Cardiac muscle cell (in vitro differentiated cells and primary cell): ENCODE results near the gene BMAL1. TPM values are rescaled to one million over a fixed set of nuclear protein-coding genes. Genes with fewer than 3 reads are reported as not detected.

Experiments used
- DNase-seq, 2 donors: peaks; one replicate each; pipeline versions ENCODE4 v3.0.0 to v3.0.0-alpha.2; 2010 to 2017; ENCODE audit warnings: low read depth in 1 of 2, low spot score in 1 of 2
- H3K27ac ChIP-seq: fragments of 200-600 bp; sonication (generic); 2 replicates; pipeline ENCODE4 v1.5.1; 2016
- H3K27me3 ChIP-seq: fragments of 200-600 bp; sonication (generic); 2 replicates; pipeline ENCODE4 v1.6.0; 2016; ENCODE audit warnings: control low read depth
- H3K36me3 ChIP-seq: fragments of 200-600 bp; sonication (generic); 2 replicates; pipeline ENCODE4 v1.5.1; 2016; ENCODE audit warnings: control low read depth
- H3K4me1 ChIP-seq: fragments of 200-600 bp; sonication (generic); 2 replicates; pipeline ENCODE4 v1.8.1; 2017; ENCODE audit warnings: low read depth, mild to moderate bottlenecking, mixed run types
- H3K4me3 ChIP-seq: fragments of 200-600 bp; sonication (generic); 2 replicates; pipeline ENCODE4 v1.5.1; 2016; ENCODE audit warnings: mild to moderate bottlenecking
- H3K9me3 ChIP-seq: fragments of 200-600 bp; sonication (generic); 2 replicates; pipeline ENCODE4 v1.5.1; 2017; ENCODE audit warnings: low read depth, mild to moderate bottlenecking, control low read depth
- polyA plus RNA-seq: library from polyadenylated mRNA; unstranded; fragments of >200 nt; fragmentation: Nextera tagmentation; extraction: Ambion mirVana; gene quantifications from 2 replicates; pipeline ENCODE4 v1.2.1, GENCODE V29; 2016
- total RNA-seq: library from RNA; depleted of rRNA; stranded (reverse); fragments of >200 nt; gene quantifications from 2 replicates; pipeline ENCODE4 v1.2.3, GENCODE V29; 2016
- TF ChIP-seq, protein P1 (sequence below): IDR thresholded peaks from 2 replicates; pipeline ENCODE4 v1.5.1; 2012; ENCODE audit warnings: low read depth, mild to moderate bottlenecking, low read length

Gene BMAL1
- total and polyA plus RNA-seq, 2 experiments from 2014 or later = 3.9 to 12.4 TPM

- peak; percentile 97 to 99 for DNase-seq
- peaks cover 83% of the 10 kb centered on the region for H3K27me3 ChIP-seq
- H3K27ac ChIP-seq = peak overlapping the region; percentile 35
These were observed 490 bp upstream of the BMAL1 start for GRCh38 chr11:13276832-13277767.

DNA sequence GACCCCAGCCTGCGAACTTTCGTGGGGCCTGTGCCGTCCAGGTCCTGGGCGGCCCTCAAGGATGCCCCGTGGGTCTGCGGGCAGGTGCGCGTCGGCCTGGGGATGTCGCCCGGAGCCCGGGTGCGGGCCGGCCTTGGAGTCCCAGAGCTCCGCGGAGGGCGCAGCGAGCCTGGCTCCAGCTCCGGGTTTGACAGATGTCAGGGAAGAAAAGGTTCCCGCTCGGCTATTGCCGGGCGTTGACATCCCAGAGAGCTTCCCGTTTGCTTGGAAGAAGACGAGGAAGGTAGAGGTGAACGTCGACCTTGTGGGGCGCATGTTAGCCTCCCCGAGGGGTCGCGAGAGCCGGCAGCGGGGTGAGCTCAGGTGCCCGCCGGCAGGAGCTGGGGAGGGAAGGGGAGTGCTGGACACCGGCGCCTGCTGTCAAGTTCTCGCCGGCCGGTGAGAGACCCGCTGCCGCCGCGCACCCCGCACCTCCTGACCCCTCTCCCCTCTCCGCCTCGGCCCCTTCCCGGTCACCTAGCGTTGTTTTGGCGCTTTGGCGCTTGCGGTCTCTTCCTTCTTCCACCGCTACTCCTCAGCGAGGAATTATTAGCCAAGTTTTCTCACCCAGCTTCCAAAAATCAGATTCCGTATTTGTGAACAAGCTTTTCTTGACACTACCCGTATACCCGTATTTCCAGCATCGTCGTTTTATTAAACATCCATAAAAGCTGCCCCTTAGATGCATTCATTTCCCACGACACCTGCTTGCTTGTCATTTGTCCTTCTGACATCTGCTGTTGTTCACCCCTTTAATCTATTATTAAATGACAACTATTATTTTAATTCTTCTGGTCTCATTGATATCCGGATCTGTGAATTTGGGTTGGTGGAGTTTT is 1.3 kb downstream of the BMAL1 start:
- Histone ChIP-seq H3K27ac (no peak overlapping the region), H3K4me1 (peaks cover 5% of the 10 kb centered on the region), H3K4me3 (peak overlapping the region; percentile 83), H3K36me3 (no peaks in the 10 kb centered on the region), H3K9me3 (no peaks in the 10 kb centered on the region), H3K27me3 (peaks cover 72% of the 10 kb centered on the region)
- DNase-seq = peak in 1 of 2 donors; percentile 31
- TF ChIP-seq, protein P1, sequence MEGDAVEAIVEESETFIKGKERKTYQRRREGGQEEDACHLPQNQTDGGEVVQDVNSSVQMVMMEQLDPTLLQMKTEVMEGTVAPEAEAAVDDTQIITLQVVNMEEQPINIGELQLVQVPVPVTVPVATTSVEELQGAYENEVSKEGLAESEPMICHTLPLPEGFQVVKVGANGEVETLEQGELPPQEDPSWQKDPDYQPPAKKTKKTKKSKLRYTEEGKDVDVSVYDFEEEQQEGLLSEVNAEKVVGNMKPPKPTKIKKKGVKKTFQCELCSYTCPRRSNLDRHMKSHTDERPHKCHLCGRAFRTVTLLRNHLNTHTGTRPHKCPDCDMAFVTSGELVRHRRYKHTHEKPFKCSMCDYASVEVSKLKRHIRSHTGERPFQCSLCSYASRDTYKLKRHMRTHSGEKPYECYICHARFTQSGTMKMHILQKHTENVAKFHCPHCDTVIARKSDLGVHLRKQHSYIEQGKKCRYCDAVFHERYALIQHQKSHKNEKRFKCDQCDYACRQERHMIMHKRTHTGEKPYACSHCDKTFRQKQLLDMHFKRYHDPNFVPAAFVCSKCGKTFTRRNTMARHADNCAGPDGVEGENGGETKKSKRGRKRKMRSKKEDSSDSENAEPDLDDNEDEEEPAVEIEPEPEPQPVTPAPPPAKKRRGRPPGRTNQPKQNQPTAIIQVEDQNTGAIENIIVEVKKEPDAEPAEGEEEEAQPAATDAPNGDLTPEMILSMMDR = no peak

More at GRCh38 chr11:13276832-13277767, 490 bp upstream of the BMAL1 start:
- TF ChIP-seq, protein P1 = no peak
- Histone ChIP-seq H3K36me3 (no peaks in the 10 kb centered on the region), H3K9me3 (no peaks in the 10 kb centered on the region), H3K4me3 (peak overlapping the region; percentile 83), H3K4me1 (peaks cover 5% of the 10 kb centered on the region)

DNA sequence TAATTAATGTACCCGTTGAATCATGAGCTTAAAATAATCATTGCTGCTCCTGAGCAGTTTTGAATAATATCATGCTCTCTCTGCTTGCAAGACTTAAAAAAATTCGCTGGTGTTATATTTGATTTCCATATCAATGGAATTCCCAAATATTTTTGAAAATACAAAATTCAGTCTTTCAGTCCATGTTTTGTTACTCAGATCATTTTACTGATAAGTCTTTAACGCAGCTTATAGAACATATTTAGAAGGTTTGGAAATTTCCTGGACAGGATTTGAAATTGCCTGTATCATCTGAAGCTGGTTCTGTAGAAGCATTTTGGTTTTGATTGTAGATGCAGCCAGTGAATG is 1.9 kb downstream of the BMAL1 start:
- no peak overlapping the region for H3K4me3 ChIP-seq

GRCh38 chr11:13280092-13280722 is 2.6 kb downstream of the BMAL1 start:
- Histone ChIP-seq H3K27ac (no peak overlapping the region), H3K27me3 (peaks cover 58% of the 10 kb centered on the region), H3K36me3 (no peaks in the 10 kb centered on the region), H3K4me3 (no peak overlapping the region), H3K9me3 (no peaks in the 10 kb centered on the region), H3K4me1 (peaks cover 5% of the 10 kb centered on the region)
- TF ChIP-seq, protein P1 = no peak
- no peak for DNase-seq

More for the DNA sequence above, 1.9 kb downstream of the BMAL1 start:
- DNase-seq = no peak
- Histone ChIP-seq H3K4me1 (peaks cover 5% of the 10 kb centered on the region), H3K27ac (no peak overlapping the region), H3K36me3 (no peaks in the 10 kb centered on the region), H3K27me3 (peaks cover 66% of the 10 kb centered on the region), H3K9me3 (no peaks in the 10 kb centered on the region)
- TF ChIP-seq, protein P1 = no peak

- H3K9me3 ChIP-seq = no peaks in the 10 kb centered on the region
- no peak for DNase-seq
- peaks cover 52% of the 10 kb centered on the region for H3K27me3 ChIP-seq
- no peaks in the 10 kb centered on the region for H3K36me3 ChIP-seq
- no peak overlapping the region for H3K27ac ChIP-seq
- no peak overlapping the region for H3K4me3 ChIP-seq
- peaks cover 5% of the 10 kb centered on the region for H3K4me1 ChIP-seq
- TF ChIP-seq, protein P1 = no peak
These were observed 3.2 kb downstream of the BMAL1 start for GRCh38 chr11:13280777-13281176.
